ENCODE data around the gene FAM210B.

FAM210B gene

GRCh38 chr20:56359212-56360132 is 698 bp downstream of the FAM210B start:
- DNase-seq (ENCODE audit: low read depth) = peak; percentile 36
- H3K4me3 ChIP-seq (ENCODE audit: low read depth, low read length) = peak overlapping the region; percentile 89

- no peak for DNase-seq (ENCODE audit: low read depth)
- peak overlapping the region; percentile 89 for H3K4me3 ChIP-seq (ENCODE audit: low read depth, low read length)
Measured at GRCh38 chr20:56360133-56360907, 1.5 kb downstream of the FAM210B start.

GRCh38 chr20:56360908-56361205 is 2.1 kb downstream of the FAM210B start:
- no peak overlapping the region for H3K4me3 ChIP-seq (ENCODE audit: low read depth, low read length)
- no peak for DNase-seq (ENCODE audit: low read depth)

- DNase-seq (ENCODE audit: low read depth) = no peak
- no peak overlapping the region for H3K4me3 ChIP-seq (ENCODE audit: low read depth, low read length)
Measured at GRCh38 chr20:56361900-56362299, 3.1 kb downstream of the FAM210B start.

GRCh38 chr20:56362833-56363413 is 4.1 kb downstream of the FAM210B start:
- H3K4me3 ChIP-seq (ENCODE audit: low read depth, low read length) = no peak overlapping the region
- DNase-seq (ENCODE audit: low read depth) = no peak

- DNase-seq (ENCODE audit: low read depth) = no peak
- no peak overlapping the region for H3K4me3 ChIP-seq (ENCODE audit: low read depth, low read length)
Measured at GRCh38 chr20:56363491-56363890, 4.7 kb downstream of the FAM210B start.

- no peak for DNase-seq (ENCODE audit: low read depth)
- no peak overlapping the region for H3K4me3 ChIP-seq (ENCODE audit: low read depth, low read length)
Measured at GRCh38 chr20:56368351-56369134, 9.8 kb downstream of the FAM210B start.

- H3K4me3 ChIP-seq (ENCODE audit: low read depth, low read length) = no peak overlapping the region
- DNase-seq (ENCODE audit: low read depth) = no peak
Measured at GRCh38 chr20:56369179-56369578, 10.4 kb downstream of the FAM210B start.

GRCh38 chr20:56371977-56372376 is 13.2 kb downstream of the FAM210B start:
- H3K4me3 ChIP-seq (ENCODE audit: low read depth, low read length) = no peak overlapping the region
- DNase-seq (ENCODE audit: low read depth) = no peak

- DNase-seq (ENCODE audit: low read depth) = no peak
- no peak overlapping the region for H3K4me3 ChIP-seq (ENCODE audit: low read depth, low read length)
Measured at GRCh38 chr20:56372850-56373249, 14.1 kb downstream of the FAM210B start.

- no peak overlapping the region for H3K4me3 ChIP-seq (ENCODE audit: low read depth, low read length)
Measured at GRCh38 chr20:56373942-56374341, 15.2 kb downstream of the FAM210B start.

GRCh38 chr20:56376331-56376730 is 17.6 kb downstream of the FAM210B start:
- no peak overlapping the region for H3K4me3 ChIP-seq (ENCODE audit: low read depth, low read length)
- no peak for DNase-seq (ENCODE audit: low read depth)

More at GRCh38 chr20:56373942-56374341, 15.2 kb downstream of the FAM210B start:
- peak; percentile 96 for DNase-seq (ENCODE audit: low read depth)

GRCh38 chr20:56378386-56378785 is 19.6 kb downstream of the FAM210B start:
- no peak for DNase-seq (ENCODE audit: low read depth)

GRCh38 chr20:56380375-56380774 is 21.6 kb downstream of the FAM210B start:
- no peak overlapping the region for H3K4me3 ChIP-seq (ENCODE audit: low read depth, low read length)
- no peak for DNase-seq (ENCODE audit: low read depth)

More at GRCh38 chr20:56378386-56378785, 19.6 kb downstream of the FAM210B start:
- no peak overlapping the region for H3K4me3 ChIP-seq (ENCODE audit: low read depth, low read length)

- no peak overlapping the region for H3K4me3 ChIP-seq (ENCODE audit: low read depth, low read length)
- no peak for DNase-seq (ENCODE audit: low read depth)
Measured at GRCh38 chr20:56381501-56381900, 22.7 kb downstream of the FAM210B start.

GRCh38 chr20:56382696-56383095 is 23.9 kb downstream of the FAM210B start:
- no peak for DNase-seq (ENCODE audit: low read depth)
- H3K4me3 ChIP-seq (ENCODE audit: low read depth, low read length) = no peak overlapping the region

- H3K4me3 ChIP-seq (ENCODE audit: low read depth, low read length) = no peak overlapping the region
- DNase-seq (ENCODE audit: low read depth) = no peak
Measured at GRCh38 chr20:56383334-56383733, 24.6 kb downstream of the FAM210B start.

GRCh38 chr20:56385130-56385529 is 26.4 kb downstream of the FAM210B start:
- H3K4me3 ChIP-seq (ENCODE audit: low read depth, low read length) = no peak overlapping the region

GRCh38 chr20:56386219-56386618 is 27.4 kb downstream of the FAM210B start:
- no peak overlapping the region for H3K4me3 ChIP-seq (ENCODE audit: low read depth, low read length)
- no peak for DNase-seq (ENCODE audit: low read depth)

More at GRCh38 chr20:56385130-56385529, 26.4 kb downstream of the FAM210B start:
- DNase-seq (ENCODE audit: low read depth) = no peak

Data from skeletal muscle cell (primary cell).